SU-DHL-6 (cell line): ENCODE data around the gene PDCD1.

ENCODE experiments used
- H2AFZ ChIP-seq: fragments of 200-600 bp; sonication (generic); 2 replicates; pipeline ENCODE4 v1.6.1; 2014; ENCODE audit warnings: low read depth, mild to moderate bottlenecking, moderate library complexity, mixed read lengths, antibody characterized with exemption, low read length; ENCODE audit not compliant: severe bottlenecking
- H3F3A ChIP-seq: fragments of 200-600 bp; shearing (Covaris generic); 2 replicates; pipeline ENCODE4 v1.6.0; 2016; ENCODE audit warnings: antibody characterized with exemption, mild to moderate bottlenecking; ENCODE audit not compliant: insufficient read depth
- H3K27ac ChIP-seq: fragments of 200-600 bp; sonication (generic); 2 replicates; pipeline ENCODE4 v1.5.1; 2016; ENCODE audit warnings: low read depth, mild to moderate bottlenecking, low read length, moderate library complexity, mixed read lengths
- H3K27me3 ChIP-seq: fragments of 200-600 bp; sonication (generic), shearing (Covaris generic); 2 replicates; pipeline ENCODE4 v1.6.0; 2014; ENCODE audit warnings: mild to moderate bottlenecking, low read length
- H3K36me3 ChIP-seq: fragments of 200-600 bp; sonication (generic); 2 replicates; pipeline ENCODE4 v1.6.1; 2014; ENCODE audit warnings: mild to moderate bottlenecking, low read length, mixed read lengths
- H3K4me2 ChIP-seq: fragments of 300-600, 200-600 bp; shearing (Covaris generic), sonication (generic); 2 replicates; pipeline ENCODE4 v1.6.0; 2014; ENCODE audit warnings: low read length, low read depth, mild to moderate bottlenecking; ENCODE audit not compliant: poor library complexity, severe bottlenecking
- H3K4me3 ChIP-seq: fragments of 200-600 bp; sonication (generic); 2 replicates; pipeline ENCODE4 v1.5.1; 2014; ENCODE audit warnings: antibody characterized with exemption, low read length, mild to moderate bottlenecking, mixed read lengths; ENCODE audit not compliant: insufficient read depth, poor library complexity, severe bottlenecking
- H3K79me2 ChIP-seq: fragments of 200-600 bp; sonication (generic); 2 replicates; pipeline ENCODE4 v1.6.1; 2014; ENCODE audit warnings: mild to moderate bottlenecking, low read length, moderate library complexity; ENCODE audit not compliant: insufficient read depth
- H3K9ac ChIP-seq: fragments of 200-600 bp; sonication (generic); 2 replicates; pipeline ENCODE4 v1.7.0; 2014; ENCODE audit warnings: mild to moderate bottlenecking, low read length
- H3K9me2 ChIP-seq: fragments of 200-600 bp; sonication (generic); replicated peaks from 2 replicates; pipeline ENCODE4 v1.6.1; 2014; ENCODE audit warnings: low read length; ENCODE audit not compliant: insufficient read depth
- H3K9me3 ChIP-seq: fragments of 200-600 bp; sonication (generic); 2 replicates; pipeline ENCODE4 v1.6.1; 2014; ENCODE audit warnings: low read length, mixed read lengths; ENCODE audit not compliant: insufficient read depth
- H4K20me1 ChIP-seq: fragments of 200-600 bp; sonication (generic); 2 replicates; pipeline ENCODE4 v1.6.1; 2014; ENCODE audit warnings: low read depth, mild to moderate bottlenecking, antibody characterized with exemption, low read length, moderate library complexity, mixed read lengths
- CTCF ChIP-seq: fragments of 200-600 bp; sonication (generic); IDR thresholded peaks from one replicate; pipeline ENCODE4 v1.5.1; 2017; ENCODE audit warnings: antibody characterized with exemption, mild to moderate bottlenecking, low read length, moderate library complexity; ENCODE audit not compliant: insufficient read depth, poor library complexity, severe bottlenecking
- EZH2phosphoT487 ChIP-seq: fragments of 200-600 bp; sonication (generic), shearing (Covaris generic); conservative IDR thresholded peaks from 2 replicates; pipeline ENCODE4 v1.6.1; 2018; ENCODE audit warnings: mild to moderate bottlenecking, antibody characterized with exemption, low read length, moderate library complexity, mixed read lengths

PDCD1 gene

GRCh38 chr2:241903121-241904010 is 44.7 kb upstream of the PDCD1 start:
- no peak overlapping the region for H3K27ac ChIP-seq
- no peak overlapping the region for H3K4me3 ChIP-seq
- no peak for TF ChIP-seq EZH2phosphoT487
- no peak for TF ChIP-seq CTCF
- no peaks in the 10 kb centered on the region for H3K9me2 ChIP-seq
- H3K4me2 ChIP-seq, result no peak overlapping the region
- no peaks in the 10 kb centered on the region for H3K79me2 ChIP-seq
- no peaks in the 10 kb centered on the region for H4K20me1 ChIP-seq
- H3K27me3 ChIP-seq, result no peaks in the 10 kb centered on the region
- H3K36me3 ChIP-seq, result no peaks in the 10 kb centered on the region
- no peaks in the 10 kb centered on the region for H3K9me3 ChIP-seq
- H3F3A ChIP-seq, result no peaks in the 10 kb centered on the region
- no peak overlapping the region for H2AFZ ChIP-seq
- no peak overlapping the region for H3K9ac ChIP-seq

- no peaks in the 10 kb centered on the region for H3K9me2 ChIP-seq
- H3K27me3 ChIP-seq, result no peaks in the 10 kb centered on the region
- H3K27ac ChIP-seq, result no peak overlapping the region
- H3F3A ChIP-seq, result no peaks in the 10 kb centered on the region
- TF ChIP-seq CTCF, result no peak
- no peak for TF ChIP-seq EZH2phosphoT487
- no peak overlapping the region for H3K4me3 ChIP-seq
- no peak overlapping the region for H3K9ac ChIP-seq
- H4K20me1 ChIP-seq, result no peaks in the 10 kb centered on the region
- H3K4me2 ChIP-seq, result no peak overlapping the region
- no peaks in the 10 kb centered on the region for H3K79me2 ChIP-seq
- H3K36me3 ChIP-seq, result no peaks in the 10 kb centered on the region
- no peak overlapping the region for H2AFZ ChIP-seq
- H3K9me3 ChIP-seq, result no peaks in the 10 kb centered on the region
Measured at GRCh38 chr2:241902357-241902991, 43.8 kb upstream of the PDCD1 start.

- no peak overlapping the region for H2AFZ ChIP-seq
- no peak overlapping the region for H3K4me3 ChIP-seq
- H3K79me2 ChIP-seq, result no peaks in the 10 kb centered on the region
- no peaks in the 10 kb centered on the region for H4K20me1 ChIP-seq
- H3K4me2 ChIP-seq, result no peak overlapping the region
- H3K27ac ChIP-seq, result no peak overlapping the region
- no peaks in the 10 kb centered on the region for H3K27me3 ChIP-seq
- H3K9me3 ChIP-seq, result no peaks in the 10 kb centered on the region
- H3K36me3 ChIP-seq, result no peaks in the 10 kb centered on the region
- H3K9me2 ChIP-seq, result no peaks in the 10 kb centered on the region
- H3K9ac ChIP-seq, result no peak overlapping the region
- H3F3A ChIP-seq, result no peaks in the 10 kb centered on the region
- TF ChIP-seq EZH2phosphoT487, result no peak
- TF ChIP-seq CTCF, result no peak
Measured at GRCh38 chr2:241901500-241902351, 43.0 kb upstream of the PDCD1 start.
